ENCODE results near the gene UBR1.
A peak's percentile ranks its signal among the peaks of the same experiment; 100 is the strongest.

The UBR1 gene

GRCh38 chr15:43070249-43070648, 35.6 kb downstream of the UBR1 start:
- no peak for TF ChIP-seq CTCF (conservative IDR thresholded peaks at IDR 0.05; ENCODE audit: control insufficient read depth, insufficient read depth, low read depth, low read length)
- no peak overlapping the region for H3K4me3 ChIP-seq (ENCODE audit: control insufficient read depth, low read depth, low read length)
- no peak for DNase-seq (ENCODE audit: low read depth)

- peak; percentile 53 for DNase-seq (ENCODE audit: low read depth)
- TF ChIP-seq CTCF (conservative IDR thresholded peaks at IDR 0.05; ENCODE audit: control insufficient read depth, insufficient read depth, low read depth, low read length), result no peak
- H3K4me3 ChIP-seq (ENCODE audit: control insufficient read depth, low read depth, low read length), result no peak overlapping the region
These were observed 37.9 kb downstream of the UBR1 start for GRCh38 chr15:43067717-43068461.

GRCh38 chr15:43056696-43057095, 49.1 kb downstream of the UBR1 start:
- H3K4me3 ChIP-seq (ENCODE audit: control insufficient read depth, low read depth, low read length), result no peak overlapping the region
- TF ChIP-seq CTCF (conservative IDR thresholded peaks at IDR 0.05; ENCODE audit: control insufficient read depth, insufficient read depth, low read depth, low read length), result no peak
- DNase-seq (ENCODE audit: low read depth), result no peak

GRCh38 chr15:43052860-43053259, 53.0 kb downstream of the UBR1 start:
- TF ChIP-seq CTCF (conservative IDR thresholded peaks at IDR 0.05; ENCODE audit: control insufficient read depth, insufficient read depth, low read depth, low read length), result no peak
- no peak for DNase-seq (ENCODE audit: low read depth)
- no peak overlapping the region for H3K4me3 ChIP-seq (ENCODE audit: control insufficient read depth, low read depth, low read length)

- no peak overlapping the region for H3K4me3 ChIP-seq (ENCODE audit: control insufficient read depth, low read depth, low read length)
- no peak for DNase-seq (ENCODE audit: low read depth)
- no peak for TF ChIP-seq CTCF (conservative IDR thresholded peaks at IDR 0.05; ENCODE audit: control insufficient read depth, insufficient read depth, low read depth, low read length)
These were observed 56.9 kb downstream of the UBR1 start for GRCh38 chr15:43048935-43049334.

GRCh38 chr15:43046484-43046883, 59.4 kb downstream of the UBR1 start:
- no peak for TF ChIP-seq CTCF (conservative IDR thresholded peaks at IDR 0.05; ENCODE audit: control insufficient read depth, insufficient read depth, low read depth, low read length)
- no peak for DNase-seq (ENCODE audit: low read depth)
- H3K4me3 ChIP-seq (ENCODE audit: control insufficient read depth, low read depth, low read length), result no peak overlapping the region

Measured in fibroblast of mammary gland (primary cell).